ENCODE results near the gene CD93.

CD93 gene

GRCh38 chr20:23097636-23098580 is 11.8 kb upstream of the CD93 start:
- DNase-seq, result no peak

DNA sequence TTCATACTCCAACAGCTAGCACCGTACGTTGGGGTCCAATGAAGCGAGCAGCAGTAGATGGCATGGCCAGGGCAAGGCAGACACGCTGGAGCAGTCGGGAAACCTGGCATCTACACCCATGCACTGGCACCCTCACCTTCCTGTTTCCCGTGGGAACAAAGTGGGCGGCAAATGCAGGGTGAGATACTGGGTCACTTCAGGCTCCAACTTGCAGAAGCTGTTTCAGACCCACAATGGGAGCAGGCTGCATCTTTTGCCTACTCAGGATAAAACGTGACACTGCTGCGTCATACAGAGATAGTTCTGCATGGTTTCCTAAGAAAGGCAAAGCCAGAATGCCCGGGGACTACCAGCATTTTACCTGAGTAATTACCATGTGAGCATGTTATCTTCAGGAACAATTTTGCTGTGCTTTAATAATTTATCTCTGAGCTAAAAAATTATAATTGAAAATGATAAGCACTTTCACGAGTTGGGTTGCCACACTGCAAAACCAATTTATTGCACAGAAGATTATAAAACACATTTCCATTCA is 10.9 kb upstream of the CD93 start:
- DNase-seq, result no peak

- DNase-seq, result no peak
These were observed 10.0 kb upstream of the CD93 start for GRCh38 chr20:23096097-23096496.

- DNase-seq, result no peak
These were observed 9.4 kb upstream of the CD93 start for GRCh38 chr20:23095499-23095898.

- no peak for DNase-seq
These were observed 8.8 kb upstream of the CD93 start for GRCh38 chr20:23094927-23095326.

DNA sequence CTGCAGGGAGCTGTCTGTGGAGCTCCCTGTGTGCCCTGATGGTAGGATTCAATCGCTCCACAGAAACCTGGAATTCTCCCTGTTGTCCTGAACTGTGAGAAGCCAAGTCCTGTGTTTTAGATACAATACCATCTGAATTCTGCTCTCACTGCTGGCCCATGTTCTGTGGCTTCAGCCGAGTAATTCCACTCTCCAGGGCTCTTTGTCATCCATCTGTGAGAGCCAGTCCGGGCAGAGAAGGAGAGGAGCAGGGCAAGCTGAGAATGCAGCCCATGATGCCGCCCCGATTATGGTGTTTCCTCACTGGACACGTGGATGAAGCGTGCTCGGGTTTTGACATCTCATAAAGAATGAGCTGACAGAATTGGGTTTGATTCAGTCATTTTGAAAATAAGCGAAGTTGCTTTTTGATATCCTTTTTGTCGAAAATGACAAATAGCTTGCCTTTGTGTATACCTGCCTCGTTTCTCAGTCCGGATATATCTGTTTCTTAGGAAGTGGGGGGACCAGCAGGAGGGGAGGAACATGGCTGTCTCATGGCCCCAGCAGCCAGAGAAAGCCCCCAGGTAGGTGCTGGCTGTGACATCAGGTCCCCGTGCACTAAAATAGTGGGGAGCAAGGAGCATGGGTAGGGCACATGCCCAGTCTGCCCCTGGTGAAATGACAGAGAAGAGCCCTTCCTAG is 8.2 kb upstream of the CD93 start:
- no peak for DNase-seq

- DNase-seq, result no peak
These were observed 7.5 kb upstream of the CD93 start for GRCh38 chr20:23093613-23094012.

DNA sequence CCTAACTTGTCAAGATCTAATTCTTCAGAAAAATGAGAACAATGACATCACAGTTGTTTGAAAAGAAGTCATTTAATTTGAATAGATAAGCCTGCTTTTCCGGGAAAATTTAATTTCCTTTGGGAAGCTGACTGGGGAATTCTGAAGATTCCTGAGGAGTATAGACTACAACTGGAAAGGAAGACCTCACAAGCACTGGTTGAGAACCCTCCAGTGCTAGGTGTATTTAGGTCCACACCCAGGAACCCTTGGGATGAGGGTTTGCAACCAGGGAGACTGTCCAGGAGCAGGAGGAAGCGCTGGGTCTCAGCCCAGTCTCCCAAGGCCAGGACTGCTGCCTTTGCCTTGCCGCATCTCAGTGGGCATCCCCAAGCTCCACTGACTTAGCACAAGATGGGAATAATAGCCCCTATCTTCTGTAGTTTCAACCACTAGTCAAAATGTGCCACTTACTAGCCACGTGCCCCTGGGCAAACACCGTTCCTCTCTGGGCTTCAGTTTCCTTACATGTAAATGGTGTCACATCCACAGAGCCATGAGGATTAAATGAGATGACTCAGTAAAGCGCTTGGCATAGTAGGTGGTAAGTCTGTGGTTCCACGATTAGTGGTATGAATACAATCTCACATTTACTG is 6.9 kb upstream of the CD93 start:
- DNase-seq, result no peak

DNA sequence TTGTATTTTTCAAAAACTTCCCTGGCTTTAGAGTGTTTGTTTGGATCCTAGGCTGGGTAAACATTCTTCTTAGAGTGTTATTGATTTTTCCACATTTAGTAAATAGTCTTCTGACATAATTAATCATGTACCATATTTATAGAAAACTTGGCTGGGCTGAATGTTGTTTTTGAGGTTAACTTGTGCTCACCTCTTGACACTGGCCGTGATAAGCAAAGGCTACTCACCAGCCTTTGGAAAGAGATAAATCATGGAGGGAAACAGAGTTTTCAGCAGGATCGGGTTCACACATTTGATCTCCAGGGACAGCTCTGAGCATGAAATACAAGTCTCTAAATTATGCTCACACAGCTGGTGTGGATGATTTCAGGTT is 6.2 kb upstream of the CD93 start:
- no peak for DNase-seq

DNA sequence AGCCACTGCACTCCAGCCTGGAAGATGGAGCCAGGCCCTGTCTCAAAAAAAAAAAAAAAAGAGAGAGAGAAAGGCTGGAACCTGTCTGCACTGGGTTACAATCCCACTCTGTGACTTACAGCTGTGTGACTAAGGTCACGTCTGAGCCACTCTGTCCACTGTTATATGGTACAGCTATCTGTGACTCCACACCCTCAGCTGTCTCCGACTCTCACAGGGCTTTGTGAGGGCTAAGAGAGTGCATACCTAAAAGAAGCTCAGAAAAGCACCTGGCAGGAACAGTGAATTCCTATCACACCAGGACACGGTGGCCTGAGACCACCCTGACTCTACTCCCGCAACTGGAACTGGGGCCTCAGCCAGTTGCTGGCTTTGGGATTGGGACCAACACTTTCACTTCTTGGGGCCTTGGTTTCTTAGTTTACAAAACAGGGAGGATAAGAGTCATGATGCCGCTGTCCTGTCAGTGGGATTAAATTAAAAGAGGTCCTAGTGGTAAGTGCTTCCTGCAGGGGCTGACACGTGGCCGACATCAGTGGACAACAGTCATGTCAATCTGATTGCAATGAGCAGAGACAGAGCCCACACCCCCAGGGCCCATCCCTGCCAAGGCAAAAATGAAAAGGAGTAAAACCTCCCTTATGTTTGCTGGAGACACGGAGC is 5.7 kb upstream of the CD93 start:
- DNase-seq, result no peak

DNA sequence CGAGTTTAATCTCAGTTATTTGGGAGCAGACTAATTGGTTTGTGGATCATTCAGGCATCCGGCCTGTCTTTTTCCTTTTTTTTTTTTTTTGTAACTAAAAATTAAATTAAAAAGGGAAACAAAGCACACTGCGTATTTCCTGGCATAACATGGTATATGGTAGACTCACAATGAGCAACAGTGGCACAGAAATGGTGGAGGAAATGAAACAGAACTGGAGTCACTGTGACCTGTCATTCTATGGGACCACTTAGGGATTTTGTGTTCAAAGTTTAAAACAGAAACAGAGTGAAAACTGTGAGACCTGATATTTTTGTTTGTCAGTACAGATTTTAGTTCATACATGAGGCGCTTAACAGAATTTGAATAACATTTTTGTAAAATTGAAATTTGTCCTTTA is 4.8 kb upstream of the CD93 start:
- no peak for DNase-seq

- no peak for DNase-seq
These were observed 4.0 kb upstream of the CD93 start for GRCh38 chr20:23090147-23090546.

GRCh38 chr20:23088866-23089265 is 2.7 kb upstream of the CD93 start:
- no peak for DNase-seq

- no peak for DNase-seq
These were observed 1.6 kb upstream of the CD93 start for GRCh38 chr20:23087587-23088251.

DNA sequence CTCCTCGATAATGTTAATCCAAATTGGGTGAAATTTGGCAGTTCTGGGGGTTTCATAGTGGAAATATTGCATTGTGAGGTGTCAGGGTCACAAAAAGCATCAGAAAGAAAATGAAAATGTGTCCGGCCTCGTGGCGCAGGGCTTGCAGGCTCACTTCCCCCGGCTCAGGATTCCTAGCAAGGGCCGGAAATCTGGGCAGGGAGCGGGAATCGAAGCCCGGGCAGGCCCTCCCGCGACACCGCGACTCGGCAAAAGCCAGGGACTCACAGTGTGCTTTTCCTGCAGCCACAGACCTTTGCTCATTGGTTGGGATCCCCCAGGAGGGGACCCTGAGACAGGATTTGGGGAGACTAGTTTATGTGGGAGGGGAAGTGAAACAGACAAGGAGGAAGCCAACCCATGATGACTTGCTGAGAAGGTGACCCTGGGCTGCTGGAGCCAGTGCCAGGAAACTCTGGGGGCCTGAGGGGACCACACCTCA is 847 bp upstream of the CD93 start:
- no peak for DNase-seq

GRCh38 chr20:23085436-23086055 is 578 bp downstream of the CD93 start:
- no peak for DNase-seq

DNA sequence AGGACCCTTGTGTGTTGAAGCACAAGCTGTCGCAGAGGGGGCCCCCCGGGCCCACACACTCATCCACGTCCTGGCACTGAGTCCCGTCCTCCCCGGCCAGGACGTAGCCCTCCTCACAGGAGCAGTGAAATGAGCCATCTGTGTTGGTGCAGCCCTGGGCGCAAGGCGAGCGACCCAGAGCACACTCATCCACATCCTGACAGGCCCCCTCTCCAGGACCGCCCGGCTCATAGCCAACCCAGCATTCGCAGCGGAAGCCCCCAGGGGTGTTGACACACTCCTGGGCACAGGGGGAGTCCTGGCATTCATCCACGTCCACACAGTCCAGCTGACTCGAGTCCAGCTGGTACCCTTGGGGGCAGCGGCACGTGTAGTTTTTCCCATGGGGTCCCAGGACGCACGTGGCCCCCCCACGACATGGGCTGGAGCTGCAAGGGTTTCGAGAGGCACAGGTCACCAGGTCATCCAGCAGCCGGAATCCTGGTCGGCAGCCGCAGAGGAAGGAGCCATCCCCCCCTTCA is 1.2 kb downstream of the CD93 start:
- DNase-seq, result no peak

DNA sequence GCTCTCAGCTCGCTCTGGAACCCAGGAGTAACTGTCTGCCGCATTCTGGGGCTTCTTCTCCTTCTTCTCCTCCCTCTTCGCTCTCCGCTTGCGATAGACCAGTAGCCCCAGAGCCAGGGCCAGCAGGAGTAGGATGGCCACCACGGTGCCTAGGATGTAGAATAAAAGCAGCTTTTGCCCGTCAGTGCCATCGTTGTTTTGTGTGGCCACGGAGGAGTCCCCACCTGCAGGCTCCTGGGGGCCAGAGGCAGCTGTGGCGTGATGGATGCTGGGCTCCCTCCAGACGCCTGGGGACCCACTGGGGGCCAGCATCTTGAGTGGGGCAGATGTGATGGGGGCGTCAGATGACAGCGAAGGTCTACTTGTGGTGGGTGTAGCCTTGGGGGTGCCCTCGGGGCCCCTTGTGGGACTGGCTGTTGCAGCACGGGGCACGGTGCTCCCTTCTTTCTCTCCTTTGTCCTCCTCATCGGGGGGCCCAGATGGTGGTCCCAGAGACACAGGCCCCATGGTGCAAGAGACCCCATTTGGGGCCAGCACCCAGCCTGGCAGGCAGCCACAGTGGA is 1.8 kb downstream of the CD93 start:
- no peak for DNase-seq

GRCh38 chr20:23083553-23084220 is 2.4 kb downstream of the CD93 start:
- no peak for DNase-seq

GRCh38 chr20:23082846-23083552 is 3.1 kb downstream of the CD93 start:
- DNase-seq, result no peak

All from 8988T (cell line).